Liver (tissue), 9 donors: Measurements from ENCODE around the gene BNC2. TPM values are rescaled to one million over a fixed set of nuclear protein-coding genes. Genes with fewer than 3 reads are reported as not detected.

ENCODE experiments used
- DNase-seq: peaks from one replicate; pipeline ENCODE4 v3.0.0-alpha.2; 2017; ENCODE audit warnings: low spot score
- H3K27ac ChIP-seq, 2 donors: one replicate each; pipeline ENCODE4 v1.7.0; 2013; ENCODE audit warnings: inconsistent platforms in 2 of 2, low read length in 2 of 2, control low read depth in 1 of 2, low read depth in 1 of 2, mild to moderate bottlenecking in 1 of 2
- H3K27me3 ChIP-seq, 4 donors: one replicate each; pipeline versions ENCODE4 v1.6.1 to v1.7.0; 2013; ENCODE audit warnings: low read length in 3 of 4, inconsistent platforms in 1 of 4, mild to moderate bottlenecking in 1 of 4, moderate library complexity in 1 of 4; ENCODE audit not compliant: control insufficient read depth in 4 of 4, insufficient read depth in 4 of 4
- H3K36me3 ChIP-seq, 4 donors: one replicate each; pipeline versions ENCODE4 v1.6.1 to v1.7.0; 2013; ENCODE audit warnings: low read length in 3 of 4, mild to moderate bottlenecking in 3 of 4, low read depth in 1 of 4, moderate library complexity in 1 of 4; ENCODE audit not compliant: control insufficient read depth in 4 of 4, insufficient read depth in 3 of 4
- H3K4me1 ChIP-seq, 4 donors: one replicate each; pipeline versions ENCODE4 v1.6.1 to v1.7.0; 2013; ENCODE audit warnings: low read length in 3 of 4, mild to moderate bottlenecking in 3 of 4, moderate library complexity in 1 of 4; ENCODE audit not compliant: control insufficient read depth in 4 of 4, insufficient read depth in 4 of 4
- H3K4me3 ChIP-seq, 3 donors: one replicate each; pipeline versions ENCODE4 v1.6.1 to v1.7.0; 2013; ENCODE audit warnings: low read length in 3 of 3, control low read depth in 1 of 3, low read depth in 1 of 3, mild to moderate bottlenecking in 1 of 3
- H3K9ac ChIP-seq, 2 donors: one replicate each; pipeline ENCODE4 v1.7.0; 2013; ENCODE audit warnings: low read length in 2 of 2, mild to moderate bottlenecking in 2 of 2, moderate library complexity in 2 of 2, control low read depth in 1 of 2, low read depth in 1 of 2
- H3K9me3 ChIP-seq, 4 donors: one replicate each; pipeline versions ENCODE4 v1.6.1 to v1.7.0; 2013; ENCODE audit warnings: low read length in 3 of 4; ENCODE audit not compliant: control insufficient read depth in 4 of 4
- ATF3 ChIP-seq: IDR thresholded peaks from 2 replicates; pipeline ENCODE4 v1.6.1; 2016; ENCODE audit warnings: antibody characterized with exemption
- CTCF ChIP-seq: fragments of 150-350 bp; IDR thresholded peaks from 2 replicates; pipeline ENCODE4 v1.5.1; 2017; ENCODE audit warnings: improper control_type of control experiment, low read depth, low read length; ENCODE audit not compliant: missing input control
- FOXA1 ChIP-seq: IDR thresholded peaks from 2 replicates; pipeline ENCODE4 v1.6.1; 2016; ENCODE audit warnings: antibody characterized with exemption
- FOXA2 ChIP-seq: IDR thresholded peaks from 2 replicates; pipeline ENCODE4 v1.6.1; 2016; ENCODE audit warnings: antibody characterized with exemption
- HNF4G ChIP-seq: IDR thresholded peaks from 2 replicates; pipeline ENCODE4 v1.6.1; 2016; ENCODE audit warnings: antibody characterized with exemption
- MAX ChIP-seq: IDR thresholded peaks from 2 replicates; pipeline ENCODE4 v1.6.1; 2016; ENCODE audit warnings: antibody characterized with exemption
- RAD21 ChIP-seq, 2 donors: IDR thresholded peaks; 2 replicates each; pipeline ENCODE4 v1.6.1; 2016; ENCODE audit warnings: antibody characterized with exemption in 2 of 2, mild to moderate bottlenecking in 2 of 2
- REST ChIP-seq: IDR thresholded peaks from 2 replicates; pipeline ENCODE4 v1.6.1; 2016; ENCODE audit warnings: antibody characterized with exemption, mild to moderate bottlenecking
- RXRA ChIP-seq, 2 donors: IDR thresholded peaks; 2 replicates each; pipeline ENCODE4 v1.6.1; 2017 to 2018; ENCODE audit warnings: antibody characterized with exemption in 2 of 2, mild to moderate bottlenecking in 1 of 2
- SP1 ChIP-seq: IDR thresholded peaks from 2 replicates; pipeline ENCODE4 v1.6.1; 2018; ENCODE audit warnings: antibody characterized with exemption, mild to moderate bottlenecking
- TAF1 ChIP-seq: conservative IDR thresholded peaks from 2 replicates; pipeline ENCODE4 v1.6.1; 2016; ENCODE audit warnings: antibody characterized with exemption, mild to moderate bottlenecking
- WGBS: extraction: QIAGEN DNeasy Blood & Tissue Kit; methylation state at CpG from one replicate; pipeline ENCODE4 v1.1.7; 2013; 5-methylcytosine and 5-hydroxymethylcytosine counted together
- polyA plus RNA-seq, 2 donors: library from polyadenylated mRNA; stranded (reverse) in 1 of 2; unstranded in 1 of 2; fragments of 200-250 nt in 1 of 2; fragments of >200 nt in 1 of 2; fragmentation: Nextera tagmentation in 1 of 2; extraction: Ambion mirVana in 1 of 2; gene quantifications; one replicate each; pipeline versions ENCODE4 v1.2.1 to v1.2.3, GENCODE V29; 2013 to 2015
- total RNA-seq, 2 donors: library from RNA; depleted of rRNA; stranded (reverse); fragments of >200 nt; gene quantifications; one replicate each; pipeline ENCODE4 v1.2.3, GENCODE V29; 2014
- TF ChIP-seq, protein P1 (sequence below): IDR thresholded peaks from 2 replicates; pipeline ENCODE4 v1.6.1; 2016; ENCODE audit warnings: antibody characterized with exemption
- donor health status: healthy.
- donor health status: healthy.
- donor health status: healthy.
- donor health status: healthy.
- donor health status: healthy.

BNC2 gene
- total and polyA plus RNA-seq, 4 donors, result 0.07 to 0.67 (median 0.08) TPM

GRCh38 chr9:16675131-16675530 lies 195.3 kb downstream of the BNC2 start:
- no peaks in the 10 kb centered on the region for H3K4me1 ChIP-seq
- no peak overlapping the region for H3K27ac ChIP-seq
- H3K9ac ChIP-seq, result no peak overlapping the region
- 95% methylated on average over 5 of the region's 5 CpGs for WGBS
- no peaks in the 10 kb centered on the region for H3K27me3 ChIP-seq
- no peaks in the 10 kb centered on the region for H3K36me3 ChIP-seq
- no peak for TF ChIP-seq TAF1
- TF ChIP-seq, protein P1, sequence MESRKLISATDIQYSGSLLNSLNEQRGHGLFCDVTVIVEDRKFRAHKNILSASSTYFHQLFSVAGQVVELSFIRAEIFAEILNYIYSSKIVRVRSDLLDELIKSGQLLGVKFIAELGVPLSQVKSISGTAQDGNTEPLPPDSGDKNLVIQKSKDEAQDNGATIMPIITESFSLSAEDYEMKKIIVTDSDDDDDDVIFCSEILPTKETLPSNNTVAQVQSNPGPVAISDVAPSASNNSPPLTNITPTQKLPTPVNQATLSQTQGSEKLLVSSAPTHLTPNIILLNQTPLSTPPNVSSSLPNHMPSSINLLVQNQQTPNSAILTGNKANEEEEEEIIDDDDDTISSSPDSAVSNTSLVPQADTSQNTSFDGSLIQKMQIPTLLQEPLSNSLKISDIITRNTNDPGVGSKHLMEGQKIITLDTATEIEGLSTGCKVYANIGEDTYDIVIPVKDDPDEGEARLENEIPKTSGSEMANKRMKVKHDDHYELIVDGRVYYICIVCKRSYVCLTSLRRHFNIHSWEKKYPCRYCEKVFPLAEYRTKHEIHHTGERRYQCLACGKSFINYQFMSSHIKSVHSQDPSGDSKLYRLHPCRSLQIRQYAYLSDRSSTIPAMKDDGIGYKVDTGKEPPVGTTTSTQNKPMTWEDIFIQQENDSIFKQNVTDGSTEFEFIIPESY, result no peak
- no peak overlapping the region for H3K4me3 ChIP-seq
- DNase-seq, result no peak
- H3K9me3 ChIP-seq, result no peaks in the 10 kb centered on the region

- Histone ChIP-seq H3K27ac (no peak overlapping the region), H3K4me1 (no peaks in the 10 kb centered on the region), H3K9ac (no peak overlapping the region), H3K9me3 (no peaks in the 10 kb centered on the region), H3K27me3 (no peaks in the 10 kb centered on the region), H3K4me3 (no peak overlapping the region), H3K36me3 (no peaks in the 10 kb centered on the region)
- no peak for DNase-seq
- TF ChIP-seq ATF3, result no peak
- no peak for TF ChIP-seq CTCF
- TF ChIP-seq RAD21 (IDR thresholded peaks at IDR 0.05), result no peak
- no peak for TF ChIP-seq SP1
- no peak for TF ChIP-seq FOXA1
- no peak for TF ChIP-seq MAX
- TF ChIP-seq FOXA2, result no peak
- TF ChIP-seq RXRA (IDR thresholded peaks at IDR 0.05), result no peak
- TF ChIP-seq TAF1, result no peak
- TF ChIP-seq HNF4G, result no peak
- TF ChIP-seq REST, result no peak
Measured at GRCh38 chr9:16673171-16673570, 197.3 kb downstream of the BNC2 start.
